A549 treated with CpdA at 1 μM for 4 hours (cell line): Measurements from ENCODE around the gene DQX1. TPM values are rescaled to one million over a fixed set of nuclear protein-coding genes. Genes with fewer than 3 reads are reported as not detected.

Source experiments
- total RNA-seq: library from RNA; stranded (reverse); fragments of 200-300 nt; extraction: Qiagen RNA extraction; gene quantifications from 5 replicates; pipeline ENCODE4 v1.2.3, GENCODE V29; 2022; ENCODE audit warnings: low read depth

DQX1 gene
- total RNA-seq: 0.09 to 0.22 TPM (median 0.13 TPM) in 5 replicates

DNA sequence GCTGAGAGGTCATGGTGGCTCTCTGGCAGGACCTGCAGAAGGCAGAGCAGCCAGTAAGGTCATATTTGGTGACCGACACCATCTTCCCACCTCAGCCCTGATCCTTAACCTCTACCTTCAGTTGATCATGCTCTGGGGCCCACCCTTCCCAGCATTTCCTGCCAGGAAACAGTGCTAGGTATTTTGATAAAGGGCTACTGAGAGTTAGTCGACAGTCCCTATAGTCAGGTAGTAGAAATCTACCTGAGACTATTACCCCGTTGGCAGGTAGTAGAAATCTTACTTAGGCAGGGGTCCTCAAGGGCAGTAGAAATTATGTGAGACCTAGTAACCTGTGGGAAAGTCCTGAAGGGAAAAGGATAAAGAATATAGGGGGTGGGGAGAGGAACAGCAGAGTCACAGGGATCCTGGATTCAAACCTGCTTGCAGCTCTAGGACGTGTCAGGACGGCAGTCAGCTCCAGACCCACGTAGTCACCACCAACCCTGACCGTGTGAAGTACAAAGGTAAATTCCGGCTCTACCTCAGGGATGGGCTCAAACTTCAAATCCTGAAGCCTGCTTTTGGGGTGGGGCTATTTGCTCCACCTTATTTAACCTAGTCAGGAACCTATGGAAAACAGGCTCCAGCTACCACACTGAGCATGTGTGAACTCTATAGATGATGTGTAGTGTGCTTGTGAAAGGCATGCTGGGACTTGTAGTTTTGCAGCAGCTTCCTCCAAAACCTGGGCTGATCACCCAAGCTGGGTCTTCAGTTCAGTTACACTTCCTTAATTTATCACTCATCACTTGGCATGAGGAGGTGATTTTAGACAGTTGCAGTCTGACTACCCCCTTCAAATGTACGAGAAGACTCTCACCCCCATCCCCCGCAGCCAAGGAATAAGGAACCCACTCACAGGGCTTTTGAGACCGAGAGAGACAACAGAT is at the start of gene DQX1:
DQX1 (minus strand) TSS at position 515 of the 932 bp plus-strand sequence; CDS start at position 13, 502 bp downstream.

DNA sequence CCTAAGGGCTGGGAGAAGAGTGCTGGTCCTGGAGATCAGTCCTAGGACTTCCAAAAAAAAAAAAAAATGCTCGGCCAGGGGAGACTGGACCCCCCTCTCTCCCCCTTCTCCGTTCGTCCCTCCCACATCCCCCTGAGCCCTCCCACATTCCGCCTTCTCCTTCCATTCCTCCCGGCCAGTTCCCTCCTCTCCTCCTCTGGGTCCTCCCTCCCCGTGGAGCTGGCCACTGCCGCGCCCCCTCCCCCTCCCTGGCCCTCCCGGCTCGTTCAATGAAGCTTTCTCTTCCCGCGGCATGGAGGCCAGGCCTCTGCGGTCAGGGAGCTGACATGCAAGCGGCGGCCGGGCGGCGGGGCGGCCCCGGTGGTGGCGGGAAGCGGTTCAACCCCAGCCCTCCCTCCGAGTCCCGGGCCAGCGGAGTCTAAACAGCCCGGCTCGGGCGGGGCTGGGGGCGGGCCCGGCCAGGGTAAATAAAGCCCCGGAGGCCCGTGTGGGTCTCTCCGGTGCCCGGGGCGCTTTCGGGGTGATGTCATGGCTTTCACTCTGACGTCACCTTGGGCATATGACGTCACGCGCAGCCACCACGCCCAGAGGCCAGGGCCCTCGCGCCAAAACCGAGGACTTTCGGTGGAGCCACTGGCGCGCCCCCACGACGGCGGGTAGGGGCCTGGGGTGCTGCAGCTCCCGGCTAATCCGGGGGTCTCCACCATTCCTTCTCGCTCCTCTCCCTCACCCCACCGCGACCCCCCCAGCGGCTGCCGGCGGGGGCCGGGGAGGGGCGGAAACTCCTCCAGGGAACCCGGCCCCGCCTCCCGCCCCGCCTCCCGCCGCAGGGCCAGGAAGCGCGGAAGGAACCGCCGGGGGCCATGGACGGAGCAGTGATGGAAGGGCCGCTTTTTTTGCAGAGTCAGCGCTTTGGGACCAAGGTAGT is 28.1 kb upstream of the DQX1 start, which contains the start of the genes DOK1 and LOXL3:
DOK1 (plus strand) TSS at position 829 of the 928 bp plus-strand sequence; CDS start at position 864, 35 bp downstream.
LOXL3 (minus strand) TSS at position 51 of the 928 bp plus-strand sequence. CDS start 1,308 bp downstream, outside the sequence.

GRCh38 chr2:74529357-74530238 is 3.6 kb upstream of the DQX1 start, which contains the start of the genes AUP1 and HTRA2:
AUP1 (minus strand) TSS chr2:74529706; CDS start chr2:74529629, 77 bp downstream.
HTRA2 (plus strand) TSS chr2:74529933; CDS start chr2:74530007, 74 bp downstream.

DNA sequence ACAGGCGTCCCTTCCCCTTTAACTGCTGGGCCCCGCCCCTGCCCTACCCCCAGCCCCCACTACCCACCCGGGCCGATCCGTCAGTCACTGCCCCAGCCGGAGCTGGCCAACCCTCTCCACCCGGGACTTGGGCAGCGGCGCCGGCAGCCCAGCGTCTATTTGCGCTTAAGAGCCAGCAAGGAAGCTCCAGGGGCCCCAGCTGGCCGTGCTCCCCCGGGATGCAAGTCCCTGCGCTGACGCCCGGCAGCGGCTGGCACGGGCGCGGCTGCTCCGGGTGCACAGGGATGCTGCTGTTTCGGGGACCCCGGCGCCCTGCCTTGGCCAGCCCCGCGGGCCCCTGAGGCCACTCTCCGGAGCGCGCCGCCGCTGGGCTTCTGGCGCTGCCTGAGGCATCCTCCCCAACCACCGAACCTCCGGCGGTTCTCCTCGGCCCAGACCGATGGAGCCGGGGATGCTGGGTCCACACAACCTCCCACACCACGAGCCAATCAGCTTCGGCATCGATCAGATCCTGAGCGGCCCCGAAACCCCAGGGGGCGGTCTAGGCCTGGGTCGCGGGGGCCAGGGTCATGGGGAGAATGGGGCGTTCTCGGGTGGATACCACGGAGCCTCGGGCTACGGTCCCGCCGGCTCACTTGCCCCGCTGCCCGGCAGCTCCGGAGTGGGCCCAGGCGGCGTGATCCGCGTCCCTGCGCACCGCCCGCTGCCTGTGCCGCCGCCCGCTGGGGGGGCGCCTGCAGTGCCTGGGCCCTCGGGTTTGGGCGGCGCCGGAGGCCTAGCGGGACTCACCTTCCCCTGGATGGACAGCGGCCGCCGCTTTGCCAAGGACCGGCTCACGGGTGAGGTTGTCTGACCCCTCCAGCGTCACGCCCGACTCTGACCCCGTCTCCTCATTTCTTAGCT is 11.4 kb downstream of the DQX1 start, which contains the start of gene TLX2:
TLX2 (plus strand) TSS at position 83 of the 903 bp plus-strand sequence; CDS start at position 440, 357 bp downstream.

GRCh38 chr2:74507145-74507925 is 18.7 kb downstream of the DQX1 start, which contains the start of gene PCGF1:
PCGF1 (minus strand) TSS chr2:74507695; CDS start chr2:74507668, 27 bp downstream.

GRCh38 chr2:74499267-74499939 is 26.6 kb downstream of the DQX1 start, which contains the start of gene LBX2:
LBX2 (minus strand) TSS chr2:74499603; CDS start chr2:74499537, 66 bp downstream.

DNA sequence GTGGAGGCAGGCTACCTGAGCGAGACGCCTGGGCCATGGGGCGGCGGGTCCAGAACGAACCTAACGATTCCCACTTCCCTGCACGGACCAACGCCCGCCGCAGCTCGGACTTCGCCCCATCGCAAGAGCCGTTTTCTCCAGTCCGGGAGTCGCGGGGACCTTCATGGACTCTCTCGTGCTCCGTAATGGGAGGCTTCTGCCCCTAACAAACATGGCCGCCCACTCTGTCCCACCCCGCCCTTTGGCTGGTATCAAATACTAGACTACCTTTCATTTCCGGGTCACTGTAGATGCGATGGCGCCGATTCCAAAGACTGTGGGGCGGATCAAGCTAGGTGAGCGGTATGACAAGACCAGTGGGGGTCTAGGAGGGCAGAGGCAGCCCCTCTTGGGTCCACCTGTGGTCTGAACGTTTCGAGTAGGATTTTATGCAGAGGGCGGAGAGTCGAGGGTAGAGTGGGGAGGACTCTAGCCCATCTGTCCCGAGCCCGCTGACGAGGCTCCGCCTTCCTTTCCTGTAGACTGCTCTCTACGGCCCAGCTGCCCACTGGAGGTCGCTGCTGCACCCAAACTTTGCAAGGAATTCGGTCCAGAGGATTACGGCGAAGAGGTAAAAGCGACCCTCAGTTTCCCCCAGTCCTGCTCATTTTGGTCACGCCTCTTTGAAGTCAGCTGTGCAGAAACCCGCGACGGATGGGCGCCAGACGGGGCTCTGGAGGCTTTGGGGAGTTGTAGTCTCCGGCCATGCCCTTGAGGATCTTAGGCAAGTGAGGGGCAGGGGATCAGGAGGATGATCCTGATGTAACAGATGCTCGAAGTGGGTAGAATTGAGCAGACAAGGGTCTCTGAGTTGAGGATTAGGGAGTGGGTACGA is 43.0 kb downstream of the DQX1 start, which contains the start of the genes CCDC142 and TTC31:
CCDC142 (minus strand) TSS at position 198 of the 874 bp plus-strand sequence; CDS start at position 37, 161 bp downstream.
TTC31 (plus strand) TSS at position 281 of the 874 bp plus-strand sequence; CDS start at position 296, 15 bp downstream.

DNA sequence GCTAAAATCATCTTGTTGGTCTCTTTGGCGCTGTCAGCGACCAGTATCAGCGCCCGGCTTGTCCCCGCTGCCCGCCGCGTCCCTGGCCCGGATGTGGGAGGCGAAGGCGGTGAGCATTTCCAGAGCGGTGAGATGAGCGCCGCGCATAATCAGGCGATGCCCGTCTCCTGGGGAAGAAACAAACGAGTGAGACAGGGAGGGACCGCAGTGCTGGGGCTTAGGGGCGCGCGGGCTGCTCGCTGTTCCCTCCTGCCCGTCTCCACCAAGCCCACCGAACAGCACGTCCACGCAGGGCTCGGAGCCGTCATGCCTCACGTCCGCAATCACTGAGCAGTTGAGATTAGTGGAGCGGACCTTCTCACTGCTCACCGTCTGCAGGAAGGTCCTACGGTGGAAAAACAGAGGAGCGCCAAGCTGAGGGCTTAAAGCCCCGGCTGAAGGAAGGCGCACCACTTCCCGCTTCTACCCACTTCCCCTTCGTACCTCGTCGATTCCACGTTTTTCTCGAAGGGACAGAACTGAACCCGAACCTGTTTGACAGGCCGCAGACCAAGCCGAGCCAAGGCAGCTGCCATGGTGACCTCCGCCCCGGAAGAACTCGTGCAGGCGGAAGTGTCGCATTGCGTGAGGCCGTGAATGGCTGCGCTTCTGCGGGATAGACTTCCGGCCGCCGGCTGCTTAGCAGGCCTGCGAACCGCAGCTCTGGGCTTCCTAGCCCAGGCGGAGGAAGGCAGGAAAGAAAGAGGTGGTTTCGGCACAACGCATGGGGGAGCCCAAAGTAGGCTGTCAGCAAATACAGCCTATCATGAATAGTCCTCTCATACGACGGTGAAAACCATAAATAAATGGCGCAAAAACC is 53.7 kb downstream of the DQX1 start, which contains the start of gene MRPL53:
MRPL53 (minus strand) TSS at position 595 of the 859 bp plus-strand sequence; CDS start at position 575, 20 bp downstream.

Other genes with a start within 250 kb of the DQX1 start
- gene SLC4A5, start 182.8 kb downstream of the DQX1 start, total RNA-seq: 0.14 to 0.40 TPM (median 0.21 TPM) in 5 replicates
- gene DCTN1, start 145.9 kb downstream of the DQX1 start, total RNA-seq: 101 to 149 TPM (median 140 TPM) in 5 replicates
- 2.8 to 4.7 TPM (median 3.5 TPM) in 5 replicates for gene C2orf81, start 104.6 kb downstream of the DQX1 start, total RNA-seq
- 72.5 to 92.0 TPM (median 82.3 TPM) in 5 replicates for gene WDR54, start 104.5 kb downstream of the DQX1 start, total RNA-seq
- gene RTKN, start 84.3 kb downstream of the DQX1 start, total RNA-seq: 19.2 to 26.3 TPM (median 21.2 TPM) in 5 replicates
- gene INO80B, start 71.1 kb downstream of the DQX1 start, total RNA-seq: 52.2 to 58.2 TPM (median 54.4 TPM) in 5 replicates
- gene WBP1, start 67.8 kb downstream of the DQX1 start, total RNA-seq: 51.5 to 88.6 TPM (median 83.1 TPM) in 5 replicates
- gene MOGS, start 60.8 kb downstream of the DQX1 start, total RNA-seq: 40.8 to 55.0 TPM (median 49.5 TPM) in 5 replicates
- gene MRPL53, start 53.6 kb downstream of the DQX1 start, total RNA-seq: 99.0 to 157 TPM (median 138 TPM) in 5 replicates
- 12.3 to 16.8 TPM (median 15.4 TPM) in 5 replicates for gene CCDC142, start 43.2 kb downstream of the DQX1 start, total RNA-seq
- 15.1 to 18.4 TPM (median 15.3 TPM) in 5 replicates for gene TTC31, start 43.1 kb downstream of the DQX1 start, total RNA-seq
- gene LBX2, start 26.6 kb downstream of the DQX1 start, total RNA-seq: 3.0 to 4.0 TPM (median 3.5 TPM) in 5 replicates
- gene PCGF1, start 18.5 kb downstream of the DQX1 start, total RNA-seq: 33.4 to 36.3 TPM (median 35.3 TPM) in 5 replicates
- 0.12 to 0.54 TPM (median 0.29 TPM) in 5 replicates for gene TLX2, start 11.8 kb downstream of the DQX1 start, total RNA-seq
- gene AUP1, start 3.5 kb upstream of the DQX1 start, total RNA-seq: 194 to 263 TPM (median 246 TPM) in 5 replicates
- gene HTRA2, start 3.7 kb upstream of the DQX1 start, total RNA-seq: 32.0 to 46.8 TPM (median 42.8 TPM) in 5 replicates
- gene LOXL3, start 27.7 kb upstream of the DQX1 start, total RNA-seq: 0.32 to 0.65 TPM (median 0.45 TPM) in 5 replicates
- 3.5 to 5.9 TPM (median 4.2 TPM) in 5 replicates for gene DOK1, start 28.5 kb upstream of the DQX1 start, total RNA-seq
- gene M1AP, start 122.1 kb upstream of the DQX1 start, total RNA-seq: not detected in 5 replicates
- 8.8 to 11.7 TPM (median 9.6 TPM) in 5 replicates for gene SEMA4F, start 128.0 kb upstream of the DQX1 start, total RNA-seq